SU-DHL-6 (cell line): Measurements from ENCODE around the gene DCAF12.

Experiments used
- CTCF ChIP-seq: fragments of 200-600 bp; sonication (generic); IDR thresholded peaks from one replicate; pipeline ENCODE4 v1.5.1; 2017; ENCODE audit warnings: antibody characterized with exemption, mild to moderate bottlenecking, low read length, moderate library complexity; ENCODE audit not compliant: insufficient read depth, poor library complexity, severe bottlenecking
- EZH2phosphoT487 ChIP-seq: fragments of 200-600 bp; sonication (generic), shearing (Covaris generic); conservative IDR thresholded peaks from 2 replicates; pipeline ENCODE4 v1.6.1; 2018; ENCODE audit warnings: mild to moderate bottlenecking, antibody characterized with exemption, low read length, moderate library complexity, mixed read lengths

GRCh38 chr9:34087370-34087769 lies 39.1 kb downstream of the DCAF12 start:
- TF ChIP-seq CTCF (no peak), EZH2phosphoT487 (no peak)
